HG02759 (cell line): Measurements from ENCODE around the gene UIMC1.
"Not testable (repeated sequence)": the region's sequence is repeated elsewhere in the genome, so short reads cannot be mapped to it uniquely, and the experiment has no call there.

ENCODE experiments used
- ATAC-seq: cut with Tn5 transposase; IDR thresholded peaks from one replicate; pipeline ENCODE4 v1.9.1; 2021; ENCODE audit warnings: mild to moderate bottlenecking, moderate library complexity; ENCODE audit not compliant: unreplicated experiment

The UIMC1 gene

GRCh38 chr5:176873541-176874172 lies 132.9 kb downstream of the UIMC1 start:
- ATAC-seq: no peak

GRCh38 chr5:176873011-176873410 lies 133.6 kb downstream of the UIMC1 start:
- ATAC-seq: not testable (repeated sequence)

DNA sequence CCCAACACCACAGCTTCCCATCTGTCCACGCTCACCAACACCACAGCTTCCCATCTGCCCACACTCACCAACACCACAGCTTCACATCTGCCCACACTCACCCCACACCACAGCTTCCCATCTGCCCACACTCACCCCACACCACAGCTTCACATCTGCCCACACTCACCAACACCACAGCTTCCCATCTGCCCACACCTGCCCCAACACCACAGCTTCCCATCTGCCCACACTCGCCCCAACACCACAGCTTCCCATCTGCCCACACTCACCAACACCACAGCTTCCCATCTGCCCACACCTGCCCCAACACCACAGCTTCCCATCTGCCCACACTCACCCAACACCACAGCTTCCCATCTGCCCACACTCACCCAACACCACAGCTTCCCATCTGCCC lies 134.0 kb downstream of the UIMC1 start:
- ATAC-seq: not testable (repeated sequence)

DNA sequence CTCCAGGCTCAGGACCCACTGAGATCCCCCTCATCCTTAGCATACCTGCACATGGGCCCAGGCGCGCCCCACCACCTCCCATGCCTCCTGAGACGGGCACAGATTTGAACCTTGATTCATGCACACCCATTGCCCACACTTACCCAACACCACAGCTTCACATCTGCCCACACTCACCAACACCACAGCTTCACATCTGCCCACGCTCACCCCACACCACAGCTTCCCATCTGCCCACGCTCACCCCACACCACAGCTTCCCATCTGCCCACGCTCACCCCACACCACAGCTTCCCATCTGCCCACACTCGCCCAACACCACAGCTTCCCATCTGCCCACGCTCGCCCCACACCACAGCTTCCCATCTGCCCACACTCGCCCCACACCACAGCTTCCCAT lies 135.9 kb downstream of the UIMC1 start:
- not testable (repeated sequence) for ATAC-seq

DNA sequence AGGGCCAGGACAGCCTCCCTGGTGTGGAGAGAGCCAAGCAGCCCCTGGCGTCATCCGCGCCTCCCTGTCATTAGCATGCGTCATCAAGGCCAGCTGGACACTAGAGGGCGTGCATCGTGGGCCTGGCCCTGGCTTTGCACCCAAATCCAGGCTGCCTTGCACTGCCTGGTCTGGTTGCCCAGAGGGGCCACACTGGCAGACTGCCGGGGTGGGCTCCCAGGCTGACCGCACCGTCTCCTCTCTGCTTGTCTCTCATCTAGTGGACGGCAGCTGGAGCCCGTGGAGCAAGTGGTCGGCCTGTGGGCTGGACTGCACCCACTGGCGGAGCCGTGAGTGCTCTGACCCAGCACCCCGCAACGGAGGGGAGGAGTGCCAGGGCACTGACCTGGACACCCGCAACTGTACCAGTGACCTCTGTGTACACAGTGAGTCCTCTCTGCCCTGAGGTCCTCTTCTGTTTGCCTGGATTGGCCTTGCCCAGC lies 136.4 kb downstream of the UIMC1 start:
- no peak for ATAC-seq

- ATAC-seq: no peak
Measured at GRCh38 chr5:176869501-176870109, 137.0 kb downstream of the UIMC1 start.

- ATAC-seq: no peak
Measured at GRCh38 chr5:176868731-176869130, 137.8 kb downstream of the UIMC1 start.

DNA sequence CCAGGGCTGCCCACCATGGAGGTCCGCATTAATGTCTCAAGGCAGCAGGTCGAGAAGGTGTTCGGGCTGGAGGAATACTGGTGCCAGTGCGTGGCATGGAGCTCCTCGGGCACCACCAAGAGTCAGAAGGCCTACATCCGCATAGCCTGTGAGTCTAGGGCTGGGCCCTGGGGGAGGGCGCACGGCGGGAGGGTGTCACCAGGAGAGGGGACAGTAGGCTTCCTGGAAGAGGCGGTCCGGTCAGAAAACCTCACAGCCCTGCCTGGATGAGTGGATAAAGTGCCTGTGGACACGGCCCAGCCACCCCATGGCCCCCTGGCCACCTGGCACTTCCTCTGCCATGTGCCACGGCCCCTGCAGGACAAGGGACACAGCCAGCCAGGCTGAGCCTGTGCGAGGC lies 138.5 kb downstream of the UIMC1 start:
- ATAC-seq: no peak

DNA sequence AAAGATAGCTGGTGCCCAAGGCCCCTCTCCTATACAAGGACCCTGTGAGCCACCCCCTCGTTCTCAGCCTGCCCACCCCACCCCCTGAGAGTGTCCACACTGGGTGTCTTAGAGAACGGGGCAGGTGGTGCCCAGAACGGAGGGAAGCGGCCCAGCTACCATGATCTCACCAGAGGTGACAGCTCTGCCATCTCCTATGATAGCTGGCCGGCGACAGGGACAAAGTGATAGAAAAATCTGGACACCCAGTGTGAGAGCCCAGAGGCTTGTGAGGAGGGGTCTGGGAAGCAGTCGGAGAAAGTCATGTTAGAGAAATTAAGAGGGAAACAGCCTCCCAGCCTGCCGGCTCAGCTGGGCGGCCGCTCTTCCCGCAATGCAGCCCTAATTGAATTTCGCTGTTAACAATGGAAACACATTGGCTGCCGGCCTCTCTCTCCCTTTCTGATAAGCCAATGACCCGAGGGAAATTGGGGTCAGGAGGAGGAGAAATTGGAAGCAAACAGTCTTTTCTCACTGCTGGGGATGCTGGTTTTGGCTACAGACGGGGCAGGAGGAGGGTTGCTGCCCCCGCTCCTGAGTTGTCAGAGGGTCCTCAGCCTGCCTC lies 139.8 kb downstream of the UIMC1 start:
- no peak for ATAC-seq

GRCh38 chr5:176865964-176866363 lies 140.6 kb downstream of the UIMC1 start:
- no peak for ATAC-seq

DNA sequence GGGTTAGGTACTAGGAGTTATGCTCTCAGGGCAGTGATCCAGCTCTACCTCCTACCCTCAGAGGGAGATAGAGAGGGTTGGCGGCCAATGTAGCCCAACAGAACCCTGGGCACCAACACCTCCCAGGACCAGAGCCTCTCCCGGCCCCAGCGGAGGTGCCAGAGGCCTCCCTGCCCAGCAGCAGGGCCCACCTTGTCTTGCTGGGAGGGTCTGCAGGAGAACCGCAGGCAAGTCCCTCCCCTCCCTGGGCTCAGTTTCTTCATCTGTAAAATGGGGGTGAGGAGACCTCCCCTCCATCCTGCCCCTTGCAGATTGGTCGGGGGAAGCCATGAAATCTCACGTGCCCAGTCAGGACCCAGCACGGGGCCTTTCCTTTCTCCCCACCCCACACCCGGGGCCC lies 141.8 kb downstream of the UIMC1 start:
- no peak for ATAC-seq

DNA sequence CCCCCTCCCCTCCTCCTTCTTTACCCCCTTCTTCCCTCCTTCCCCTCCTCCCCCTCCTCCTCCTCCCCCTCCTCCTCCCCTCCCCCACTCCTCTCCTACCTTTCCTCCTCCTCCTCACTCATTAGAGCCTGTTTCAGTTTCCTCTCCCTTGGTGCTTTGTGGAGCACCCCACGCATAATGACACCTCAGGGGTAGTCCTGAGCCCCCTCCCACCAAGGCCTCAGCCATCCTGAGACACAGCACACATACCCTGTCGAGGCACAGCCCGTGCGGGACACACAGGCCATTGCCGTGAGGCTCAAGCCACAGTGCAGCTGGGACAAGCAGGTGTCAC lies 142.8 kb downstream of the UIMC1 start:
- no peak for ATAC-seq

DNA sequence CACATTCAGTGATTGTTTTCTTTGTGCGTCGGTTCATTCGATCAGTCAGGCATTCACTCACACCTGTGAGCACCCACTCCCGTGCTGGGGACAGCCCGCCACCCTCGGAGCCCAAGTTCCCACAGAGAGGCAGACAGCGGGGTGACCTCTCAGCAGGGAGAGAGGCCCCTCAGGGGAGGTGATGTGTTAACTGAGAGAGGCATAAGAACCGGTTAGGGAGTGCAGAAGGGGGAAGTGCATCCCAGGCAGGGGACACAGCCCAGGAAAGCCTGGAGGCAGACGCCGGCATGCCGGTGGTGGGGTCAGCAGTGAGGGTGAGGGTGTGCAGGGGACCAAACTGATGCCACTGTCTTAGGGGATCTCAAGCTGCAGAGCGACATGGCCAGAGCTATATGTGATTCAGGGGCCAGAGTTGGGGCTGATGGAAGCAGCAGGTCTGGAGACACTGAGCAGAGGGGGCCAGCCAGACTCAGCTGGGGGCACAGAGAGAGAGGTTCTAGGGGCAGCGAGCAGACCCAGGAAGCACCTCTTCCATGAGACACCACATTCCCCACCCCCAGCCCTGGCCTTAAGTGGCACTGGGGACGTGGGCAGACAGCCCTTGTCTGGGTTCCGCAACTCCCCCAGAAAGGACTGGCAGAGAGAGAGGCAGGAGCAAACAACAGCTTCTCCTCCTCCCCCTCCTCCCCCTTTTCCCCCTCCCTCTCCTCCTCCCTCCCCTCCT lies 143.4 kb downstream of the UIMC1 start:
- ATAC-seq: no peak

- no peak for ATAC-seq
Measured at GRCh38 chr5:176862330-176862995, 144.1 kb downstream of the UIMC1 start.

- no peak for ATAC-seq
Measured at GRCh38 chr5:176861276-176861675, 145.3 kb downstream of the UIMC1 start.

- no peak for ATAC-seq
Measured at GRCh38 chr5:176860381-176860780, 146.2 kb downstream of the UIMC1 start.

GRCh38 chr5:176859916-176860315 lies 146.7 kb downstream of the UIMC1 start:
- no peak for ATAC-seq

DNA sequence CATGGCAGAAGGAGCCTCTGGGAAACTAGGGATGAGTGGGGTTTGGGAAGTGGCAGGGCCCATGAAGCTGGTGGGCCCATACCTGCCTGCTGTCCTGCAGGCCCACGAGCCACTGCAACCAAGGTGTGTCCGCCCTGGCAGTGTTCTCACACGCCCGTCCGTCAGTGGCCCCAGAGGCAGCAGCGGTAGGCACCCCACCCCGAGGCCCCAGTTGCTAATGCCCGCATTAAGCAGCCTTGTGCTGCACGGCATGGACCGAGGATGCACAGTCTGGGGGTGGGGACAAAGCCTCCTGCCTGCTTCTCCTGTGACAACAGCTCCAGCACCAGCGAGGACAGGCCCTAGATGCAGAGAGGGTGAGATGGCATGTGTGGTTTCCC lies 148.7 kb downstream of the UIMC1 start:
- no peak for ATAC-seq

DNA sequence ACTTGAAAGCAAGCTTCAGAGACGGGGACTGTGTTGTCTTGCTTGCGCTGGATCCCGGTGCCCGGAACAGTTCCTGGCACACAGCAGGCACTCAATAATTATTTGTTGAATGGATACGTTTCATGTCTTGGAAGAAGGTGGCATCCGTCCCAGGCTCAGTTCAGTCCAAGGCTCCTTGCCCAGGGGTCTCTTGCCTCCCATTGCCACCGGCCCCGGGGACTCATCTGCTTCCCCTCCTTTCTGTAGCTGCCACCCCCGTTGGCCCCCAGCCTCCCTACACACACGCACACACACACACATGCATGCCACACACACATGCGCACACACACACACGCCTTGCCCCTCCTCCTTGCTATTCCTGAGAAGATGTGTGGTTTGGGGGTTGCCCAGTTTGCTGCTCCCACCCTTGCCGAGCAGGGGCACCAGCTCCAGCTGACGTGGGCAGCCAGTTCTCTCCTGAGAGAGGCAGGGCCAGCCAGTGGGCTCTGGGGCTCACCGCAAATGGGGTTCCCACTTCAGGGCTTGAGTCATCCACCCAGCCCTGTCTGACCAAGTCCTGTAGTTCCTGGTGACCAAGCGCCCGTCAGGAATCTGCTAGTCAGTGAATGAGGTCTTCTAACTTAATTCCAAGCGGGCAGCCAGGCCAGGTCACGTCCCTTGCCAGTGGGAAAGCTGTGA lies 149.2 kb downstream of the UIMC1 start:
- ATAC-seq: no peak

DNA sequence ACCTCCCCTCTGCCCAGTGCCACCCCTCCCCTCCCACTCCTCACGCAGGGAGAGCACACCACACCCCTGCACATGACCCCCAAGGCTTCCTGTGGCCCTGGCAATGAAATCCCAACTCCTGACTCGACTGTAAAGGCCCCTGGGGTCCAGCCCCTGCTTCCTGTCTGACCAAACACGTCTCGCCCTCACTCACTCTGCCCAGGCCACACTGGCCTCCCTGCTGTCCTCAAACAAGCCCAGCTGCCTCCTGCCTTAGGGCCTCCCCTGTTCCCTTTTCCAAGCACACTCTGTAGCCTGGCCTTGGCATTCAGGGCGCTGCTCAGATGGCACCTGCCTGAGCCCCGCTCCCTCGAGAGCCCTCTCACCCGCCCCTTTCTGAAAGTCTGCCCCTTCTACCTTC lies 149.8 kb downstream of the UIMC1 start:
- ATAC-seq: no peak

GRCh38 chr5:176855598-176855997 lies 151.0 kb downstream of the UIMC1 start:
- no peak for ATAC-seq
